ENCODE results near the gene MCU.
"Not testable (repeated sequence)": the region's sequence is repeated elsewhere in the genome, so short reads cannot be mapped to it uniquely, and the experiment has no call there.

The MCU gene

GRCh38 chr10:72910705-72911104 is 218.8 kb downstream of the MCU start:
- no peak for DNase-seq

GRCh38 chr10:72911758-72912157 is 219.8 kb downstream of the MCU start:
- DNase-seq, result no peak

GRCh38 chr10:72912736-72913135 is 220.8 kb downstream of the MCU start:
- no peak for DNase-seq

GRCh38 chr10:72913287-72913686 is 221.3 kb downstream of the MCU start:
- DNase-seq, result no peak

GRCh38 chr10:72917201-72917600 is 225.3 kb downstream of the MCU start:
- not testable (repeated sequence) for DNase-seq

GRCh38 chr10:72917803-72918332 is 225.9 kb downstream of the MCU start:
- DNase-seq, result not testable (repeated sequence)

GRCh38 chr10:72918352-72918751 is 226.4 kb downstream of the MCU start:
- no peak for DNase-seq

GRCh38 chr10:72921147-72921683 is 229.3 kb downstream of the MCU start:
- not testable (repeated sequence) for DNase-seq

GRCh38 chr10:72924351-72924750 is 232.4 kb downstream of the MCU start:
- DNase-seq, result no peak

GRCh38 chr10:72925951-72926465 is 234.1 kb downstream of the MCU start:
- DNase-seq, result no peak

GRCh38 chr10:72927485-72927884 is 235.5 kb downstream of the MCU start:
- no peak for DNase-seq

- no peak for DNase-seq
These were observed 236.9 kb downstream of the MCU start for GRCh38 chr10:72928798-72929197.

GRCh38 chr10:72930276-72930675 is 238.3 kb downstream of the MCU start:
- DNase-seq, result no peak

- no peak for DNase-seq
These were observed 240.5 kb downstream of the MCU start for GRCh38 chr10:72932259-72933015.

GRCh38 chr10:72935361-72935760 is 243.4 kb downstream of the MCU start:
- no peak for DNase-seq
